SK-N-SH (cell line): ENCODE measurements around the gene MYO3A. TPM values are rescaled to one million over a fixed set of nuclear protein-coding genes. Genes with fewer than 3 reads are reported as not detected.

Experiments
- CTCF ChIA-PET: fragments of 300-600, 350-600 bp; formaldehyde crosslinking; extraction: SDS; loops from one replicate; lab custom pipeline; 2021; lab: Yijun Ruan, JAX
- POLR2A ChIA-PET: fragments of 350-600 bp; sonication (Branson Sonifier 250); formaldehyde crosslinking; extraction: SDS; loops from one replicate; lab custom pipeline; 2020; ENCODE audit warnings: antibody characterized with exemption, inconsistent platforms; lab: Yijun Ruan, JAX
- DNase-seq: peaks from one replicate; pipeline ENCODE4 v3.0.0; 2012
- H2AFZ ChIP-seq: fragments of 200-600 bp; sonication (generic); 2 replicates; pipeline ENCODE4 v1.8.1; 2016; ENCODE audit warnings: antibody characterized with exemption, mild to moderate bottlenecking, low read depth
- H3F3A ChIP-seq: fragments of 200-600 bp; sonication (generic); replicated peaks from 2 replicates; pipeline ENCODE3; 2016; ENCODE audit warnings: antibody characterized with exemption, mild to moderate bottlenecking; ENCODE audit not compliant: insufficient read depth
- H3K27ac ChIP-seq, 2 experiments: fragments of 200-500 bp in 1 of 2; fragments of 200-600 bp in 1 of 2; sonication (Bioruptor generic) in 1 of 2; sonication (generic), shearing (Covaris generic) in 1 of 2; 2 replicates each; pipeline versions ENCODE4 v1.5.1 to v1.6.1; 2014 to 2016; ENCODE audit warnings: low read depth in 2 of 2, inconsistent platforms in 1 of 2, low read length in 1 of 2, mild to moderate bottlenecking in 1 of 2, mixed read lengths in 1 of 2
- H3K27me3 ChIP-seq: fragments of 200-600 bp; sonication (generic), shearing (Covaris generic); 2 replicates; pipeline ENCODE4 v1.6.1; 2016; ENCODE audit warnings: mixed run types; ENCODE audit not compliant: insufficient read depth
- H3K36me3 ChIP-seq, 2 experiments: fragments of 200-500 bp in 1 of 2; fragments of 200-600 bp in 1 of 2; sonication (Bioruptor generic) in 1 of 2; sonication (generic) in 1 of 2; replicated peaks in 1 of 2; 2 replicates each; pipeline versions ENCODE3 to v1.5.1; 2014 to 2016; ENCODE audit warnings: low read length in 1 of 2, mild to moderate bottlenecking in 1 of 2; ENCODE audit not compliant: insufficient read depth in 2 of 2, control insufficient read depth in 1 of 2
- H3K4me1 ChIP-seq, 2 experiments: fragments of 200-500 bp in 1 of 2; fragments of 200-600 bp in 1 of 2; sonication (Bioruptor generic) in 1 of 2; sonication (generic), shearing (Covaris generic) in 1 of 2; 2 replicates each; pipeline versions ENCODE4 v1.5.1 to v1.6.1; 2014 to 2016; ENCODE audit warnings: low read depth in 1 of 2, low read length in 1 of 2, mixed run types in 1 of 2; ENCODE audit not compliant: insufficient read depth in 2 of 2, control insufficient read depth in 1 of 2
- H3K4me2 ChIP-seq: fragments of 200-600 bp; sonication (generic), shearing (Covaris generic); 2 replicates; pipeline ENCODE4 v1.6.1; 2017; ENCODE audit warnings: mixed run types
- H3K4me3 ChIP-seq, 2 experiments: fragments of 200-500 bp in 1 of 2; fragments of 200-600 bp in 1 of 2; sonication (Bioruptor generic) in 1 of 2; sonication (generic), shearing (Covaris generic) in 1 of 2; 2 replicates each; pipeline versions ENCODE4 v1.5.1 to v1.8.1; 2014 to 2016; ENCODE audit warnings: low read depth in 2 of 2, inconsistent platforms in 1 of 2, low read length in 1 of 2, mild to moderate bottlenecking in 1 of 2, mixed read lengths in 1 of 2, moderate library complexity in 1 of 2
- H3K79me2 ChIP-seq: fragments of 200-600 bp; sonication (generic); 2 replicates; pipeline ENCODE4 v1.8.1; 2017; ENCODE audit warnings: mild to moderate bottlenecking; ENCODE audit not compliant: insufficient read depth
- H3K9ac ChIP-seq: fragments of 200-600 bp; sonication (generic); 2 replicates; pipeline ENCODE4 v1.6.1; 2017; ENCODE audit warnings: mixed run types
- H3K9me2 ChIP-seq: fragments of 200-600 bp; sonication (generic); 2 replicates; pipeline ENCODE4 v1.6.1; 2017; ENCODE audit warnings: mixed run types
- H3K9me3 ChIP-seq: fragments of 200-600 bp; sonication (generic); 2 replicates; pipeline ENCODE4 v1.6.1; 2017; ENCODE audit warnings: mixed run types, mild to moderate bottlenecking, moderate library complexity
- H4K20me1 ChIP-seq: fragments of 200-600 bp; sonication (generic); 2 replicates; pipeline ENCODE4 v1.6.1; 2017; ENCODE audit warnings: mild to moderate bottlenecking, mixed run types; ENCODE audit not compliant: insufficient read depth
- CHD2 ChIP-seq: fragments of 150-350 bp; IDR thresholded peaks from 2 replicates; pipeline ENCODE4 v1.6.1; 2018; ENCODE audit warnings: low read length; ENCODE audit not compliant: partially characterized antibody
- EP300 ChIP-seq, 2 experiments: IDR thresholded peaks; 2 replicates each; pipeline versions ENCODE4 v1.4.0 to v1.6.1; 2012; ENCODE audit warnings: borderline replicate concordance in 1 of 2, low read depth in 1 of 2, low read length in 1 of 2
- FOSL2 ChIP-seq: IDR thresholded peaks from 2 replicates; pipeline ENCODE4 v1.4.0; 2012; ENCODE audit warnings: low read depth, mild to moderate bottlenecking, moderate library complexity, borderline replicate concordance
- FOXM1 ChIP-seq: IDR thresholded peaks from 2 replicates; pipeline ENCODE4 v1.4.0; 2012; ENCODE audit warnings: low read depth, mild to moderate bottlenecking
- GABPA ChIP-seq: IDR thresholded peaks from 2 replicates; pipeline ENCODE4 v1.4.0; 2012; ENCODE audit warnings: low read depth, mild to moderate bottlenecking
- JUND ChIP-seq: IDR thresholded peaks from 2 replicates; pipeline ENCODE4 v1.4.0; 2012
- MXI1 ChIP-seq: IDR thresholded peaks from 2 replicates; pipeline ENCODE4 v1.6.1; 2012; ENCODE audit warnings: mild to moderate bottlenecking, low read depth, low read length, improper control_type of control experiment
- NFIC ChIP-seq: IDR thresholded peaks from 2 replicates; pipeline ENCODE4 v1.4.0; 2012; ENCODE audit warnings: borderline replicate concordance
- NRF1 ChIP-seq: IDR thresholded peaks from 2 replicates; pipeline ENCODE4 v1.6.1; 2012; ENCODE audit warnings: low read depth, mild to moderate bottlenecking, low read length
- PBX3 ChIP-seq: IDR thresholded peaks from 2 replicates; pipeline ENCODE4; 2012
- RAD21 ChIP-seq: IDR thresholded peaks from 2 replicates; pipeline ENCODE4 v1.6.1; 2012; ENCODE audit warnings: mild to moderate bottlenecking, low read length
- RCOR1 ChIP-seq: fragments of 150-350 bp; IDR thresholded peaks from 2 replicates; pipeline ENCODE4 v1.6.1; 2017; ENCODE audit warnings: antibody characterized with exemption, low read length
- REST ChIP-seq: IDR thresholded peaks from 2 replicates; pipeline ENCODE4 v1.6.1; 2012; ENCODE audit warnings: mild to moderate bottlenecking, low read depth, low read length, moderate library complexity
- RFX5 ChIP-seq: IDR thresholded peaks from 2 replicates; pipeline ENCODE4 v1.6.1; 2012; ENCODE audit warnings: mild to moderate bottlenecking, improper control_type of control experiment, low read length
- SMC3 ChIP-seq: IDR thresholded peaks from 2 replicates; pipeline ENCODE4 v1.6.1; 2012; ENCODE audit warnings: low read depth, low read length, improper control_type of control experiment
- TAF1 ChIP-seq: IDR thresholded peaks from 2 replicates; pipeline ENCODE4 v1.6.1; 2012; ENCODE audit warnings: low read depth, mild to moderate bottlenecking, low read length, moderate library complexity, borderline replicate concordance
- TCF12 ChIP-seq: IDR thresholded peaks from 2 replicates; pipeline ENCODE4 v1.4.0; 2012
- USF2 ChIP-seq: fragments of 150-350 bp; IDR thresholded peaks from 2 replicates; pipeline ENCODE4 v1.6.1; 2017; ENCODE audit warnings: antibody characterized with exemption, low read length, low read depth, borderline replicate concordance
- YY1 ChIP-seq: IDR thresholded peaks from 2 replicates; pipeline ENCODE4 v1.4.0; 2012; ENCODE audit warnings: low read depth, mild to moderate bottlenecking
- WGBS: methylation state at CpG from one replicate; pipeline ENCODE4 v1.1.6; 2017; ENCODE audit warnings: low lambda C conversion rate; 5-methylcytosine and 5-hydroxymethylcytosine counted together
- polyA plus RNA-seq, 3 experiments: library from polyadenylated mRNA; depleted of rRNA; stranded (reverse); fragments of >200 nt; gene quantifications; 2 replicates each; pipeline ENCODE4 v1.2.3, GENCODE V29; 2012
- TF ChIP-seq, protein P1 (sequence below): IDR thresholded peaks from 2 replicates; pipeline ENCODE4 v1.4.0; 2012; ENCODE audit warnings: low read depth

MYO3A gene
- polyA plus RNA-seq, 1 of the 3 experiments (the other 2 are of a cell fraction) = not detected

DNA sequence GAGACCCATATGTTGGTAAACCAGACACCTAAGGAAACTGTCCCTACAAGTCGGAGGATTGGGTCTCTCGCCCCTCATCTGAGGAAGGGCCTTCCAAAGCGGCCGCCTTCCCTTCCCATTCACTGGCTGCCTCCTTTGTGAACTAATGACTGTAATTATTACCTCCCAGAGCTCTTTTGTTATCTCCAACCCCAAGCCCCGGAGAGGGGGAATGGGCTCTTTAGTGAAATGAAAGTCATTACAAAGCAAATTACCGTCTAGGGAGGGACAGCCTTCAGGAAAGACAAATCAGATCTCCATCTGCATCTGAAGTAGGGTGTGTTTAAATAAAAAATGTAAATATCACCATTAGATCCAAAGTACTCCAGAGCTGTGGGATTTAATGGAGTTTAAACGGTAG, 280.0 kb downstream of the MYO3A start:
- no peak for TF ChIP-seq TCF12
- TF ChIP-seq MXI1 = no peak
- TF ChIP-seq, protein P1, sequence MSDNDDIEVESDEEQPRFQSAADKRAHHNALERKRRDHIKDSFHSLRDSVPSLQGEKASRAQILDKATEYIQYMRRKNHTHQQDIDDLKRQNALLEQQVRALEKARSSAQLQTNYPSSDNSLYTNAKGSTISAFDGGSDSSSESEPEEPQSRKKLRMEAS = no peak
- no peak for TF ChIP-seq TAF1
- TF ChIP-seq NFIC = no peak
- TF ChIP-seq EP300 (IDR thresholded peaks at IDR 0.05; ENCODE audit: borderline replicate concordance in 1 of 2, low read depth in 1 of 2, low read length in 1 of 2) = no peak
- TF ChIP-seq NRF1 = no peak
- TF ChIP-seq JUND = no peak
- no peak for TF ChIP-seq USF2
- no peak for TF ChIP-seq REST
- TF ChIP-seq PBX3 = no peak
- no peak for TF ChIP-seq YY1
- no peak for TF ChIP-seq GABPA
- no peak for TF ChIP-seq RFX5
- no peak for TF ChIP-seq FOXM1
- no peak for TF ChIP-seq RAD21
- TF ChIP-seq SMC3 = no peak
- TF ChIP-seq CHD2 = no peak
- TF ChIP-seq RCOR1 = no peak
- no peak for TF ChIP-seq FOSL2
- TF ChIP-seq, all 33 proteins: peak for 0
- no peaks in the 10 kb centered on the region for H3K36me3 ChIP-seq
- no peak overlapping the region for H3K4me3 ChIP-seq
- no peaks in the 10 kb centered on the region for H3K9me2 ChIP-seq
- no peak overlapping the region for H3K9ac ChIP-seq
- H4K20me1 ChIP-seq = no peaks in the 10 kb centered on the region
- WGBS = 53% methylated on average over 7 of the region's 7 CpGs
- H3K27me3 ChIP-seq = peaks cover 42% of the 10 kb centered on the region
- no peak for DNase-seq
- no peaks in the 10 kb centered on the region for H3F3A ChIP-seq
- ChIA-PET CTCF (no interaction called here), POLR2A (no interaction called here)
- H3K79me2 ChIP-seq = no peaks in the 10 kb centered on the region
- no peak overlapping the region for H2AFZ ChIP-seq
- H3K4me1 ChIP-seq = no peaks in the 10 kb centered on the region
- no peak overlapping the region for H3K27ac ChIP-seq
- H3K4me2 ChIP-seq = no peak overlapping the region
- H3K9me3 ChIP-seq = no peaks in the 10 kb centered on the region
